K562 (cell line): ENCODE measurements around the gene NRF1. TPM values are rescaled to one million over a fixed set of nuclear protein-coding genes. Genes with fewer than 3 reads are reported as not detected.

ENCODE experiments used
- ATF4 ChIP-seq: fragments of 450-650 bp; formaldehyde crosslinking; IDR thresholded peaks from 2 replicates; pipeline ENCODE4 v1.4.0; 2022; ENCODE audit warnings: mild to moderate bottlenecking, moderate library complexity
- CBFA2T3 ChIP-seq: fragments of 450-650 bp; IDR thresholded peaks from 2 replicates; pipeline ENCODE4 v1.6.1; 2017
- E2F6 ChIP-seq, 2 experiments: IDR thresholded peaks; 2 replicates each; pipeline ENCODE4 v1.6.1; 2011; ENCODE audit warnings: borderline replicate concordance in 1 of 2, control low read depth in 1 of 2, low read depth in 1 of 2, low read length in 1 of 2, mild to moderate bottlenecking in 1 of 2, mixed read lengths in 1 of 2, moderate library complexity in 1 of 2; ENCODE audit not compliant: insufficient read depth in 1 of 2, insufficient read length in 1 of 2, poor library complexity in 1 of 2, severe bottlenecking in 1 of 2; ENCODE audit errors: extremely low read depth in 1 of 2
- ETV5 ChIP-seq: sonication (generic); formaldehyde crosslinking; IDR thresholded peaks from 2 replicates; pipeline ENCODE4 v1.4.0; 2020; ENCODE audit warnings: low read depth, mild to moderate bottlenecking, missing genetic modification reagents
- FOXP4 ChIP-seq: sonication (generic); formaldehyde crosslinking; IDR thresholded peaks from 2 replicates; pipeline ENCODE4 v1.8.0; 2022; ENCODE audit warnings: mild to moderate bottlenecking, missing genetic modification reagents, borderline replicate concordance
- GTF2A2 ChIP-seq: IDR thresholded peaks from 2 replicates; pipeline ENCODE4 v1.6.1; 2016; ENCODE audit warnings: mild to moderate bottlenecking, missing genetic modification characterization, missing compliant biosample characterization
- HDAC8 ChIP-seq: fragments of 450-650 bp; IDR thresholded peaks from 2 replicates; pipeline ENCODE4 v1.6.1; 2016; ENCODE audit warnings: mild to moderate bottlenecking, missing genetic modification characterization, moderate library complexity, missing compliant biosample characterization
- HMBOX1 ChIP-seq: sonication (generic); IDR thresholded peaks from 2 replicates; pipeline ENCODE4 v1.6.1; 2016
- KLF13 ChIP-seq: fragments of 450-650 bp; IDR thresholded peaks from 2 replicates; pipeline ENCODE4 v1.6.1; 2016; ENCODE audit warnings: missing genetic modification characterization, low read depth, mild to moderate bottlenecking, missing compliant biosample characterization, moderate library complexity, borderline replicate concordance
- LEF1 ChIP-seq: fragments of 450-650 bp; IDR thresholded peaks from 2 replicates; pipeline ENCODE4 v1.6.1; 2016; ENCODE audit warnings: mild to moderate bottlenecking
- SMARCA4 ChIP-seq: fragments of 450-650 bp; IDR thresholded peaks from 2 replicates; pipeline ENCODE4 v1.6.1; 2016
- TSC22D4 ChIP-seq: fragments of 450-650 bp; IDR thresholded peaks from 2 replicates; pipeline ENCODE4 v1.6.1; 2016; ENCODE audit warnings: missing genetic modification characterization, missing biosample characterization, control low read depth
- ZNF263 ChIP-seq: sonication (generic); formaldehyde crosslinking; IDR thresholded peaks from 2 replicates; pipeline ENCODE4 v1.8.0; 2022; ENCODE audit warnings: mild to moderate bottlenecking, missing genetic modification reagents, borderline replicate concordance
- ZNF347 ChIP-seq: fragments of 450-650 bp; formaldehyde crosslinking; IDR thresholded peaks from 2 replicates; pipeline ENCODE4 v1.4.0; 2020; ENCODE audit warnings: low read depth, mild to moderate bottlenecking, moderate library complexity
- ZNF384 ChIP-seq: IDR thresholded peaks from 2 replicates; pipeline ENCODE4 v1.6.1; 2012; ENCODE audit warnings: low read depth, low read length, improper control_type of control experiment
- ZSCAN32 ChIP-seq: fragments of 450-650 bp; formaldehyde crosslinking; IDR thresholded peaks from 2 replicates; pipeline ENCODE4 v1.4.0; 2020; ENCODE audit warnings: mild to moderate bottlenecking, moderate library complexity
- polyA plus RNA-seq, 8 experiments: library from polyadenylated mRNA; depleted of rRNA in 4 of 8; stranded (reverse) in 5 of 8; unstranded in 3 of 8; fragments of >200 nt; fragmentation: Nextera tagmentation in 2 of 8; fragmentation: Illumina TruSeq in 1 of 8; extraction: Ambion mirVana in 2 of 8; extraction: Trizol in 1 of 8; gene quantifications; 2 replicates each; pipeline versions ENCODE4 v1.2.1 to v1.2.3, GENCODE V29; 2011 to 2014; ENCODE audit warnings: inconsistent platforms in 1 of 8, missing spikeins in 1 of 8
- total RNA-seq, 7 experiments: library from RNA; depleted of rRNA in 6 of 7; stranded (reverse); fragments of >200 nt in 6 of 7; fragmentation: Illumina TruSeq in 2 of 7; extraction: Trizol in 2 of 7; gene quantifications; 2 replicates each; pipeline versions ENCODE4 v1.2.1 to v1.2.3, GENCODE V29; 2011 to 2021; ENCODE audit warnings: low replicate concordance in 1 of 7
- TF ChIP-seq, protein P1 (sequence below): fragments of 250-450 bp; sonication (Bioruptor Pico); IDR thresholded peaks from 2 replicates; pipeline ENCODE4 v1.4.0; 2020; ENCODE audit warnings: mild to moderate bottlenecking, moderate library complexity, borderline replicate concordance

The NRF1 gene
- total and polyA plus RNA-seq, 9 of the 15 experiments (the other 6 are each of a cell fraction or from before 2014, with no cell fraction given) = 8.6 to 28.8 (median 20.3) TPM

DNA sequence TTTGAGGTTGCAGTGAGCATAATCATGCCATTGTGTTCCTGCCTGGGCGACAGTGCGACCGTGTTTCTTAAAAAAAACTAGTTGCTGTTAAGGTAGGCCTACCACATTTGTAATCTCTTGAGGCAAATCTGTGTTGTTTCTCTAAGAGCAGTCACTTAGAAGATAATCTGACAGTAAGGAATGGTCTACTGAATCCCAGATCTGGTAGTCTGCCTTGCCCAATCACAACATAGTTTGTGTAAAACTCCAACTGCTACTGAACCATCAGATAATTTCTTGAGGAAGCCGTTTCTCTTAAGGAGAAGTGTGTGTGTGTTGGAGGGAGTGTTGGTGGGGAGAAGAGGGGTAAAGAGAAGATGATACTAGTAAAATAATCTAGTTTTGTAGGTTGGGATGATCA lies 5.0 kb downstream of the NRF1 start (continued):
- TF ChIP-seq ZSCAN32 = no peak
- TF ChIP-seq CBFA2T3 = peak; percentile 5; the same call in 1 of the 2 replicates
- no peak for TF ChIP-seq HDAC8 (tag)
- TF ChIP-seq ATF4 (CRISPR knock-in tag) = no peak
- 0 out of 2 replicates have a peak, but pooled peaks have one; percentile 32 for TF ChIP-seq SMARCA4
- no peak for TF ChIP-seq ZNF384
- TF ChIP-seq ZNF347 (CRISPR knock-in tag) = no peak
- no peak for TF ChIP-seq E2F6 (IDR thresholded peaks at IDR 0.05; ENCODE audit: borderline replicate concordance in 1 of 2, extremely low read depth in 1 of 2, insufficient read depth in 1 of 2, insufficient read length in 1 of 2, low read depth in 1 of 2, low read length in 1 of 2, poor library complexity in 1 of 2, severe bottlenecking in 1 of 2)
- no peak for TF ChIP-seq ZNF263 (CRISPR knock-in tag)
- TF ChIP-seq TSC22D4 (tag) = no peak
- TF ChIP-seq LEF1 = no peak
- TF ChIP-seq FOXP4 = no peak
- no peak for TF ChIP-seq ETV5 (CRISPR knock-in tag)
- TF ChIP-seq, protein P1, sequence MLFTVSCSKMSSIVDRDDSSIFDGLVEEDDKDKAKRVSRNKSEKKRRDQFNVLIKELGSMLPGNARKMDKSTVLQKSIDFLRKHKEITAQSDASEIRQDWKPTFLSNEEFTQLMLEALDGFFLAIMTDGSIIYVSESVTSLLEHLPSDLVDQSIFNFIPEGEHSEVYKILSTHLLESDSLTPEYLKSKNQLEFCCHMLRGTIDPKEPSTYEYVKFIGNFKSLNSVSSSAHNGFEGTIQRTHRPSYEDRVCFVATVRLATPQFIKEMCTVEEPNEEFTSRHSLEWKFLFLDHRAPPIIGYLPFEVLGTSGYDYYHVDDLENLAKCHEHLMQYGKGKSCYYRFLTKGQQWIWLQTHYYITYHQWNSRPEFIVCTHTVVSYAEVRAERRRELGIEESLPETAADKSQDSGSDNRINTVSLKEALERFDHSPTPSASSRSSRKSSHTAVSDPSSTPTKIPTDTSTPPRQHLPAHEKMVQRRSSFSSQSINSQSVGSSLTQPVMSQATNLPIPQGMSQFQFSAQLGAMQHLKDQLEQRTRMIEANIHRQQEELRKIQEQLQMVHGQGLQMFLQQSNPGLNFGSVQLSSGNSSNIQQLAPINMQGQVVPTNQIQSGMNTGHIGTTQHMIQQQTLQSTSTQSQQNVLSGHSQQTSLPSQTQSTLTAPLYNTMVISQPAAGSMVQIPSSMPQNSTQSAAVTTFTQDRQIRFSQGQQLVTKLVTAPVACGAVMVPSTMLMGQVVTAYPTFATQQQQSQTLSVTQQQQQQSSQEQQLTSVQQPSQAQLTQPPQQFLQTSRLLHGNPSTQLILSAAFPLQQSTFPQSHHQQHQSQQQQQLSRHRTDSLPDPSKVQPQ = no peak
- TF ChIP-seq GTF2A2 = no peak
- peak; percentile 94 for TF ChIP-seq HMBOX1
- TF ChIP-seq KLF13 (tag) = no peak
